ENCODE measurements around the gene PPIL4. TPM values are rescaled to one million over a fixed set of nuclear protein-coding genes. Genes with fewer than 3 reads are reported as not detected.
"Not testable (repeated sequence)": the region's sequence is repeated elsewhere in the genome, so short reads cannot be mapped to it uniquely, and the experiment has no call there.

The PPIL4 gene
- total and polyA plus RNA-seq, 10 of the 15 experiments (the other 5 are each of a cell fraction or from before 2014, with no cell fraction given) = 8.0 to 28.4 (median 24.3) TPM

- TF ChIP-seq PML (IDR thresholded peaks at IDR 0.05; ENCODE audit: low read length) (no peak), REST (IDR thresholded peaks at IDR 0.05; ENCODE audit: low read depth, low read length) (no peak), ZNF274 (IDR thresholded peaks at IDR 0.05; ENCODE audit: insufficient read depth, insufficient read length) (no peak), TARDBP (IDR thresholded peaks at IDR 0.05; ENCODE audit: borderline replicate concordance) (no peak), POLR2AphosphoS5 (IDR thresholded peaks at IDR 0.05; ENCODE audit: low read length) (no peak)
Observed at GRCh38 chr6:149463781-149464180, 82.1 kb downstream of the PPIL4 start (continued).

- H3K4me3 ChIP-seq; H2AFZ ChIP-seq (ENCODE audit: control insufficient read depth, low read depth, low read length); RAD21 ChIA-PET (ENCODE audit: unreplicated experiment); H3K9me3 ChIP-seq (replicated peaks; ENCODE audit: control insufficient read depth, insufficient read depth, low read length); intact Hi-C loops (cut with micrococcal nuclease; ENCODE audit: unreplicated experiment); DNase-seq (ENCODE audit: low read depth, low spot score); FAIRE-seq; ATAC-seq; in situ Hi-C loops (cut with MboI); H3K9ac ChIP-seq (ENCODE audit: control insufficient read depth, insufficient read depth, low read length); H3K27me3 ChIP-seq (replicated peaks in 1 of 2; ENCODE audit: control insufficient read depth in 2 of 2, insufficient read depth in 2 of 2, low read length in 1 of 2); H4K20me1 ChIP-seq (ENCODE audit: control insufficient read depth, insufficient read depth); H3K4me2 ChIP-seq (ENCODE audit: control insufficient read depth, insufficient read depth); BruUV-seq (replicated peaks); H3K27ac ChIP-seq (ENCODE audit: control insufficient read depth, insufficient read depth): not testable (repeated sequence)
- POLR2A ChIA-PET = interaction anchor here (0.9 kb wide), 1 partner anchor 43 kb away, joined by 3 read pairs; no protein-coding TSS in a partner anchor
- CTCF ChIA-PET = interaction anchor here (6.5 kb wide), 1 partner anchor 55 kb away, joined by 50 read pairs; no protein-coding TSS in a partner anchor
- peaks cover 29% of the 10 kb centered on the region for H3K79me2 ChIP-seq (ENCODE audit: control insufficient read depth, insufficient read depth, low read length)
- WGBS (ENCODE audit: insufficient coverage, insufficient replicate concordance, low lambda C conversion rate, missing lambda C conversion rate) = 91% methylated on average over 7 of the region's 7 CpGs
- SMC1A ChIA-PET (ENCODE audit: uncharacterized antibody, unreplicated experiment) = interaction anchor here (0.9 to 3.0 kb wide), 7 partner anchors 21 to 400 kb away, joined by 3 to 9 read pairs (median 3); partner anchors contain the start of genes PPIL4 and ZC3H12D
- peaks cover 8 to 18% of the 10 kb centered on the region in 2 experiments; a peak in 3 of 4 replicates for H3K36me3 ChIP-seq (ENCODE audit: control insufficient read depth in 2 of 2, insufficient read depth in 2 of 2, low read length in 1 of 2)
- peaks cover 35% of the 10 kb centered on the region for H3K4me1 ChIP-seq (ENCODE audit: control insufficient read depth, insufficient read depth, low read length)
Observed at GRCh38 chr6:149462712-149463111, 83.1 kb downstream of the PPIL4 start.
